K562 (cell line): ENCODE results near the gene DIP2B. TPM values are rescaled to one million over a fixed set of nuclear protein-coding genes. Genes with fewer than 3 reads are reported as not detected.
A peak's percentile ranks its signal among the peaks of the same experiment; 100 is the strongest.

Source experiments
- CC2D1A ChIP-seq: fragments of 450-650 bp; IDR thresholded peaks from 2 replicates; pipeline ENCODE4 v1.6.1; 2017; ENCODE audit warnings: mild to moderate bottlenecking
- DPF2 ChIP-seq: fragments of 450-650 bp; IDR thresholded peaks from 2 replicates; pipeline ENCODE4 v1.6.1; 2016
- HDAC2 ChIP-seq: fragments of 450-650 bp; IDR thresholded peaks from 2 replicates; pipeline ENCODE4 v1.6.1; 2016; ENCODE audit warnings: mild to moderate bottlenecking
- KDM5B ChIP-seq: fragments of 200-600 bp; sonication (generic); IDR thresholded peaks from 2 replicates; pipeline ENCODE4 v1.6.1; 2012; ENCODE audit warnings: low read depth, mild to moderate bottlenecking, moderate library complexity, low read length, control low read depth, inconsistent platforms; ENCODE audit not compliant: insufficient replicate concordance
- POLR2G ChIP-seq: fragments of 200-400 bp; formaldehyde crosslinking; IDR thresholded peaks from 2 replicates; pipeline ENCODE4 v1.6.1; 2017; ENCODE audit warnings: low read depth, mild to moderate bottlenecking, antibody characterized with exemption, low read length, moderate library complexity
- RCOR1 ChIP-seq, 2 experiments: IDR thresholded peaks; 2 replicates each; pipeline ENCODE4 v1.6.1; 2012; ENCODE audit warnings: low read depth in 2 of 2, low read length in 2 of 2, borderline replicate concordance in 1 of 2, improper control_type of control experiment in 1 of 2
- RNF2 ChIP-seq: sonication (generic); IDR thresholded peaks from 2 replicates; pipeline ENCODE4 v1.6.1; 2016
- SIRT6 ChIP-seq: IDR thresholded peaks from one replicate; pipeline ENCODE4 v1.6.1; 2012; ENCODE audit warnings: low read depth, mild to moderate bottlenecking, control low read depth, inconsistent platforms, low read length, moderate library complexity
- SMARCC2 ChIP-seq: fragments of 450-650 bp; IDR thresholded peaks from 2 replicates; pipeline ENCODE4 v1.6.1; 2017; ENCODE audit warnings: antibody characterized with exemption, moderate library complexity, mild to moderate bottlenecking, low read depth
- SRSF1 ChIP-seq: fragments of 200-400 bp; formaldehyde crosslinking; IDR thresholded peaks from 2 replicates; pipeline ENCODE4 v1.6.1; 2017; ENCODE audit warnings: mild to moderate bottlenecking, low read depth, low read length, moderate library complexity
- TAF7 ChIP-seq: fragments of 450-650 bp; IDR thresholded peaks from 2 replicates; pipeline ENCODE4 v1.6.1; 2016; ENCODE audit warnings: missing genetic modification characterization, missing compliant biosample characterization
- TCF7L2 ChIP-seq: fragments of 150-350 bp; IDR thresholded peaks from 2 replicates; pipeline ENCODE4 v1.6.1; 2016; ENCODE audit warnings: low read depth, mild to moderate bottlenecking, low read length, moderate library complexity
- TRIM24 ChIP-seq, 2 experiments: fragments of 450-650 bp; IDR thresholded peaks; 2 replicates each; pipeline ENCODE4 v1.6.1; 2016
- XRCC3 ChIP-seq: fragments of 450-650 bp; IDR thresholded peaks from 2 replicates; pipeline ENCODE4 v1.6.1; 2017; ENCODE audit warnings: mild to moderate bottlenecking, moderate library complexity
- XRCC4 ChIP-seq: IDR thresholded peaks from one replicate; pipeline ENCODE4 v1.6.1; 2011; ENCODE audit not compliant: insufficient read depth, insufficient read length; ENCODE audit errors: extremely low read depth
- XRCC5 ChIP-seq: fragments of 200-400 bp; formaldehyde crosslinking; IDR thresholded peaks from 2 replicates; pipeline ENCODE4 v1.6.1; 2017; ENCODE audit warnings: low read depth, mild to moderate bottlenecking, low read length
- ZBTB8A ChIP-seq: fragments of 450-650 bp; IDR thresholded peaks from 2 replicates; pipeline ENCODE4 v1.6.1; 2018; ENCODE audit warnings: mild to moderate bottlenecking, moderate library complexity; ENCODE audit not compliant: partially characterized antibody
- ZC3H11A ChIP-seq: IDR thresholded peaks from 2 replicates; pipeline ENCODE4 v1.6.1; 2012; ENCODE audit warnings: low read depth, low read length, improper control_type of control experiment
- ZEB2 ChIP-seq: fragments of 450-650 bp; IDR thresholded peaks from 2 replicates; pipeline ENCODE4 v1.6.1; 2016
- ZFP30 ChIP-seq: fragments of 250-450 bp; sonication (Bioruptor Pico); IDR thresholded peaks from 2 replicates; pipeline ENCODE4 v1.8.0; 2022; ENCODE audit warnings: moderate library complexity, mild to moderate bottlenecking, inconsistent platforms, borderline replicate concordance
- ZNF143 ChIP-seq: sonication (generic); formaldehyde crosslinking; IDR thresholded peaks from 2 replicates; pipeline ENCODE4 v1.9.0; 2022; ENCODE audit warnings: mild to moderate bottlenecking, missing genetic modification reagents
- ZNF3 ChIP-seq: fragments of 250-450 bp; sonication (Bioruptor Pico); IDR thresholded peaks from 2 replicates; pipeline ENCODE4 v1.5.0; 2021; ENCODE audit warnings: mild to moderate bottlenecking, moderate library complexity
- ZNF316 ChIP-seq: fragments of 450-650 bp; IDR thresholded peaks from 2 replicates; pipeline ENCODE4 v1.6.1; 2016
- ZNF583 ChIP-seq: fragments of 250-450 bp; sonication (Bioruptor Pico); IDR thresholded peaks from 2 replicates; pipeline ENCODE4 v1.4.0; 2020
- ZSCAN29 ChIP-seq: fragments of 450-650 bp; IDR thresholded peaks from 2 replicates; pipeline ENCODE4 v1.6.1; 2017
- polyA plus RNA-seq, 8 experiments: library from polyadenylated mRNA; depleted of rRNA in 4 of 8; stranded (reverse) in 5 of 8; unstranded in 3 of 8; fragments of >200 nt; fragmentation: Nextera tagmentation in 2 of 8; fragmentation: Illumina TruSeq in 1 of 8; extraction: Ambion mirVana in 2 of 8; extraction: Trizol in 1 of 8; gene quantifications; 2 replicates each; pipeline versions ENCODE4 v1.2.1 to v1.2.3, GENCODE V29; 2011 to 2014; ENCODE audit warnings: inconsistent platforms in 1 of 8, missing spikeins in 1 of 8
- total RNA-seq, 7 experiments: library from RNA; depleted of rRNA in 6 of 7; stranded (reverse); fragments of >200 nt in 6 of 7; fragmentation: Illumina TruSeq in 2 of 7; extraction: Trizol in 2 of 7; gene quantifications; 2 replicates each; pipeline versions ENCODE4 v1.2.1 to v1.2.3, GENCODE V29; 2011 to 2021; ENCODE audit warnings: low replicate concordance in 1 of 7
- TF ChIP-seq, protein P1 (sequence below): fragments of 450-650 bp; IDR thresholded peaks from 2 replicates; pipeline ENCODE4 v1.6.1; 2017; ENCODE audit warnings: antibody characterized with exemption
- TF ChIP-seq, protein P2 (sequence below), 2 experiments: fragments of 150-350 bp in 1 of 2; IDR thresholded peaks; 2 replicates each; pipeline ENCODE4 v1.6.1; 2012 to 2016; ENCODE audit warnings: low read depth in 2 of 2, low read length in 2 of 2, mild to moderate bottlenecking in 1 of 2, moderate library complexity in 1 of 2

DIP2B gene
- total and polyA plus RNA-seq, 9 of the 15 experiments (the other 6 are each of a cell fraction or from before 2014, with no cell fraction given) = 4.6 to 26.1 (median 18.8) TPM

DNA sequence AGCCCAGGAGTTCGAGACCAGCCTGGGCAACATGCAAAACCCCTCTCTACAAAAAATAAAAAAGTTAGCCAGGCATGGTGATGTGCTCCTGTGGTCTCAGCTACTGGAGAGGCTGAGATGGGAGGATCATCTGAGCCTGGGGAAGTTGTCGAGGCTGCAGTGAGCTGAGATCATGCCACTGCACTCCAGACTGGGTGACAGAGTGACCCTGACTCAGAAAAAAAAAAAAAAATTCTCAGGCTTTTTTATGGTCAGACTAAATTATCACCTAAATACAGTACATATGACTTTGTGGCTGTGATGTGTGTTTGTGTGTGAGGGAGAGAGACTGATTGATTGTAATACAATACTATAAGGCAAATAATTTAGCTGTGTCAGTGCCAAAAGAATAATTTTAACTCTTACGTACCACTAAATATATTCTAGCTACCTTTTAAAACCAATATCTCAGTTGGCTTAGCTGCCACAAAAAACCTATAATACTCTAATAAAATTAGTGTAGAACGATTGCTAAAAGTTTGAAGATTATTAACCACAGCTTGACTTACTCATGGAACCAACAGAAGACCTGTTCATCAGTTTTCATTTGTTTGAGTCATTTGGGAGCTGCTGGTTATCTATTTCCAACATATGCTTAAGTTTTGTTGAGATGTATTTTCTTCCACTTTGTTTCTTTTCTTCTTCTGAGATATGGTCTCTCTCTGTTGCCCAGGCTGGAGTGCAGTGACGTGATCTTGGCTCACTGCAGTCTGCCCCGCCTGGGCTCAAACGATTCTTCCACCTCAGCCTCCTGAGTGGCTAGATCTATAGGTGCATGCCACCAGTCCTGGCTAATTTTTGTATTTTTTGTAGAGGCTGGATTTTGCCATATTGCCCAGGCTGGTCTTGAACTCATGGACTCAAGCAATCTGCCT lies 58.0 kb downstream of the DIP2B start (continued):
- no peak for TF ChIP-seq ZNF3 (CRISPR knock-in tag)
- peak; percentile 81 for TF ChIP-seq CC2D1A
- no peak for TF ChIP-seq XRCC3
- TF ChIP-seq ZFP30 (CRISPR knock-in tag) = no peak
- TF ChIP-seq ZEB2 = peak; percentile 76
- TF ChIP-seq SMARCC2 = peak; percentile 90
- no peak for TF ChIP-seq XRCC5
- TF ChIP-seq HDAC2 = peak; percentile 67
- no peak for TF ChIP-seq POLR2G
- TF ChIP-seq DPF2 = peak; percentile 96
- TF ChIP-seq KDM5B = no peak
- TF ChIP-seq RNF2 = no peak; the same call in 1 of the 2 replicates
- TF ChIP-seq XRCC4 = no peak
- TF ChIP-seq, protein P1, sequence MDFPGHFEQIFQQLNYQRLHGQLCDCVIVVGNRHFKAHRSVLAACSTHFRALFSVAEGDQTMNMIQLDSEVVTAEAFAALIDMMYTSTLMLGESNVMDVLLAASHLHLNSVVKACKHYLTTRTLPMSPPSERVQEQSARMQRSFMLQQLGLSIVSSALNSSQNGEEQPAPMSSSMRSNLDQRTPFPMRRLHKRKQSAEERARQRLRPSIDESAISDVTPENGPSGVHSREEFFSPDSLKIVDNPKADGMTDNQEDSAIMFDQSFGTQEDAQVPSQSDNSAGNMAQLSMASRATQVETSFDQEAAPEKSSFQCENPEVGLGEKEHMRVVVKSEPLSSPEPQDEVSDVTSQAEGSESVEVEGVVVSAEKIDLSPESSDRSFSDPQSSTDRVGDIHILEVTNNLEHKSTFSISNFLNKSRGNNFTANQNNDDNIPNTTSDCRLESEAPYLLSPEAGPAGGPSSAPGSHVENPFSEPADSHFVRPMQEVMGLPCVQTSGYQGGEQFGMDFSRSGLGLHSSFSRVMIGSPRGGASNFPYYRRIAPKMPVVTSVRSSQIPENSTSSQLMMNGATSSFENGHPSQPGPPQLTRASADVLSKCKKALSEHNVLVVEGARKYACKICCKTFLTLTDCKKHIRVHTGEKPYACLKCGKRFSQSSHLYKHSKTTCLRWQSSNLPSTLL = no peak
- peak; percentile 32; the same call in 1 of the 2 replicates for TF ChIP-seq ZNF316
- TF ChIP-seq, protein P2, sequence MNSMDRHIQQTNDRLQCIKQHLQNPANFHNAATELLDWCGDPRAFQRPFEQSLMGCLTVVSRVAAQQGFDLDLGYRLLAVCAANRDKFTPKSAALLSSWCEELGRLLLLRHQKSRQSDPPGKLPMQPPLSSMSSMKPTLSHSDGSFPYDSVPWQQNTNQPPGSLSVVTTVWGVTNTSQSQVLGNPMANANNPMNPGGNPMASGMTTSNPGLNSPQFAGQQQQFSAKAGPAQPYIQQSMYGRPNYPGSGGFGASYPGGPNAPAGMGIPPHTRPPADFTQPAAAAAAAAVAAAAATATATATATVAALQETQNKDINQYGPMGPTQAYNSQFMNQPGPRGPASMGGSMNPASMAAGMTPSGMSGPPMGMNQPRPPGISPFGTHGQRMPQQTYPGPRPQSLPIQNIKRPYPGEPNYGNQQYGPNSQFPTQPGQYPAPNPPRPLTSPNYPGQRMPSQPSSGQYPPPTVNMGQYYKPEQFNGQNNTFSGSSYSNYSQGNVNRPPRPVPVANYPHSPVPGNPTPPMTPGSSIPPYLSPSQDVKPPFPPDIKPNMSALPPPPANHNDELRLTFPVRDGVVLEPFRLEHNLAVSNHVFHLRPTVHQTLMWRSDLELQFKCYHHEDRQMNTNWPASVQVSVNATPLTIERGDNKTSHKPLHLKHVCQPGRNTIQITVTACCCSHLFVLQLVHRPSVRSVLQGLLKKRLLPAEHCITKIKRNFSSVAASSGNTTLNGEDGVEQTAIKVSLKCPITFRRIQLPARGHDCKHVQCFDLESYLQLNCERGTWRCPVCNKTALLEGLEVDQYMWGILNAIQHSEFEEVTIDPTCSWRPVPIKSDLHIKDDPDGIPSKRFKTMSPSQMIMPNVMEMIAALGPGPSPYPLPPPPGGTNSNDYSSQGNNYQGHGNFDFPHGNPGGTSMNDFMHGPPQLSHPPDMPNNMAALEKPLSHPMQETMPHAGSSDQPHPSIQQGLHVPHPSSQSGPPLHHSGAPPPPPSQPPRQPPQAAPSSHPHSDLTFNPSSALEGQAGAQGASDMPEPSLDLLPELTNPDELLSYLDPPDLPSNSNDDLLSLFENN (IDR thresholded peaks at IDR 0.05; ENCODE audit: low read depth in 2 of 2, low read length in 2 of 2) = no peak; a peak in 1 of 4 replicates
- TF ChIP-seq ZSCAN29 = no peak
- no peak for TF ChIP-seq SIRT6
- no peak for TF ChIP-seq TCF7L2
- no peak for TF ChIP-seq ZNF583 (CRISPR knock-in tag)
- TF ChIP-seq RCOR1 (IDR thresholded peaks at IDR 0.05; ENCODE audit: borderline replicate concordance in 1 of 2, low read depth in 2 of 2, low read length in 2 of 2) = peak in 1 of 2 experiments; percentile 82; a peak in 2 of 4 replicates
- no peak for TF ChIP-seq TAF7 (tag)
- TF ChIP-seq ZNF143 = no peak
- TF ChIP-seq SRSF1 = no peak
- no peak for TF ChIP-seq ZC3H11A
- TF ChIP-seq ZBTB8A = no peak
- TF ChIP-seq TRIM24 (IDR thresholded peaks at IDR 0.05) = peak; percentile 71 to 79
